Stomach smooth muscle (tissue), 2 donors: ENCODE results near the gene PKP4.

Source experiments
- H3K27ac ChIP-seq: one replicate; pipeline ENCODE4 v1.7.0; 2013; ENCODE audit warnings: mild to moderate bottlenecking, low read length, inconsistent platforms
- H3K27me3 ChIP-seq, 2 donors: one replicate each; pipeline ENCODE4 v1.7.0; 2013; ENCODE audit warnings: low read length in 2 of 2; ENCODE audit not compliant: insufficient read depth in 2 of 2, control insufficient read depth in 1 of 2
- H3K36me3 ChIP-seq, 2 donors: one replicate each; pipeline ENCODE4 v1.7.0; 2013; ENCODE audit warnings: low read length in 2 of 2; ENCODE audit not compliant: control insufficient read depth in 2 of 2, insufficient read depth in 2 of 2
- H3K4me1 ChIP-seq: one replicate; pipeline ENCODE4 v1.7.0; 2013; ENCODE audit warnings: low read length; ENCODE audit not compliant: control insufficient read depth, insufficient read depth
- H3K4me3 ChIP-seq, 2 donors: one replicate each; pipeline ENCODE4 v1.7.0; 2013; ENCODE audit warnings: low read length in 2 of 2
- H3K9ac ChIP-seq, 2 donors: one replicate each; pipeline ENCODE4 v1.7.0; 2013; ENCODE audit warnings: low read length in 2 of 2, mild to moderate bottlenecking in 1 of 2
- H3K9me3 ChIP-seq, 2 donors: one replicate each; pipeline ENCODE4 v1.7.0; 2013; ENCODE audit warnings: low read length in 2 of 2; ENCODE audit not compliant: control insufficient read depth in 2 of 2
- donor health status: healthy.
- donor health status: Pancreatic carcinoma.

The PKP4 gene

GRCh38 chr2:158676696-158677095, 219.9 kb downstream of the PKP4 start:
- no peak overlapping the region for H3K27ac ChIP-seq
- peaks cover 14 to 42% of the 10 kb centered on the region in 2 donors for H3K36me3 ChIP-seq
- no peaks in the 10 kb centered on the region for H3K9me3 ChIP-seq

GRCh38 chr2:158677542-158677941, 220.8 kb downstream of the PKP4 start:
- Histone ChIP-seq H3K27me3 (no peaks in the 10 kb centered on the region), H3K9me3 (no peaks in the 10 kb centered on the region), H3K4me1 (no peaks in the 10 kb centered on the region), H3K27ac (no peak overlapping the region), H3K36me3 (peaks cover 14 to 40% of the 10 kb centered on the region in 2 donors), H3K9ac (no peak overlapping the region), H3K4me3 (no peak overlapping the region)

More at GRCh38 chr2:158676696-158677095, 219.9 kb downstream of the PKP4 start:
- no peak overlapping the region for H3K4me3 ChIP-seq
- H3K27me3 ChIP-seq: no peaks in the 10 kb centered on the region
- no peaks in the 10 kb centered on the region for H3K4me1 ChIP-seq
- no peak overlapping the region for H3K9ac ChIP-seq

GRCh38 chr2:158681816-158682215, 225.1 kb downstream of the PKP4 start:
- Histone ChIP-seq H3K27ac (no peak overlapping the region), H3K36me3 (peaks cover 10 to 15% of the 10 kb centered on the region in 2 donors), H3K27me3 (no peaks in the 10 kb centered on the region), H3K9ac (no peak overlapping the region), H3K4me3 (no peak overlapping the region), H3K4me1 (no peaks in the 10 kb centered on the region), H3K9me3 (no peaks in the 10 kb centered on the region)

GRCh38 chr2:158685646-158686045, 228.9 kb downstream of the PKP4 start:
- peaks cover 0 to 2% of the 10 kb centered on the region in 2 donors for H3K9me3 ChIP-seq
- H3K4me3 ChIP-seq: no peak overlapping the region
- no peaks in the 10 kb centered on the region for H3K4me1 ChIP-seq
- no peak overlapping the region for H3K9ac ChIP-seq
- H3K27ac ChIP-seq: no peak overlapping the region
- H3K27me3 ChIP-seq: no peaks in the 10 kb centered on the region
- H3K36me3 ChIP-seq: peaks cover 2 to 5% of the 10 kb centered on the region in 2 donors

GRCh38 chr2:158686210-158686691, 229.5 kb downstream of the PKP4 start:
- no peak overlapping the region for H3K9ac ChIP-seq
- H3K9me3 ChIP-seq: peaks cover 0 to 2% of the 10 kb centered on the region in 2 donors
- peaks cover 0 to under 1% of the 10 kb centered on the region in 2 donors for H3K36me3 ChIP-seq
- no peak overlapping the region for H3K4me3 ChIP-seq
- H3K27ac ChIP-seq: no peak overlapping the region
- H3K27me3 ChIP-seq: no peaks in the 10 kb centered on the region
- no peaks in the 10 kb centered on the region for H3K4me1 ChIP-seq

- H3K4me3 ChIP-seq: no peak overlapping the region
- no peaks in the 10 kb centered on the region for H3K36me3 ChIP-seq
- no peaks in the 10 kb centered on the region for H3K27me3 ChIP-seq
- no peak overlapping the region for H3K27ac ChIP-seq
- no peaks in the 10 kb centered on the region for H3K4me1 ChIP-seq
- H3K9ac ChIP-seq: no peak overlapping the region
- H3K9me3 ChIP-seq: peaks cover 0 to 2% of the 10 kb centered on the region in 2 donors
These were observed 230.6 kb downstream of the PKP4 start for GRCh38 chr2:158687315-158687714.

GRCh38 chr2:158688721-158689120, 232.0 kb downstream of the PKP4 start:
- no peak overlapping the region for H3K9ac ChIP-seq
- H3K27ac ChIP-seq: no peak overlapping the region
- H3K4me1 ChIP-seq: no peaks in the 10 kb centered on the region
- peaks cover 0 to 2% of the 10 kb centered on the region in 2 donors for H3K9me3 ChIP-seq
- H3K27me3 ChIP-seq: no peaks in the 10 kb centered on the region
- no peak overlapping the region for H3K4me3 ChIP-seq
- no peaks in the 10 kb centered on the region for H3K36me3 ChIP-seq

- Histone ChIP-seq H3K36me3 (no peaks in the 10 kb centered on the region), H3K9me3 (peaks cover 0 to 2% of the 10 kb centered on the region in 2 donors), H3K9ac (no peak overlapping the region), H3K27me3 (no peaks in the 10 kb centered on the region), H3K4me1 (no peaks in the 10 kb centered on the region), H3K27ac (no peak overlapping the region), H3K4me3 (no peak overlapping the region)
These were observed 232.6 kb downstream of the PKP4 start for GRCh38 chr2:158689391-158689790.

GRCh38 chr2:158690823-158691222, 234.1 kb downstream of the PKP4 start:
- no peak overlapping the region for H3K27ac ChIP-seq
- H3K9me3 ChIP-seq: peaks cover 0 to 2% of the 10 kb centered on the region in 2 donors
- no peaks in the 10 kb centered on the region for H3K4me1 ChIP-seq
- no peak overlapping the region for H3K4me3 ChIP-seq
- no peaks in the 10 kb centered on the region for H3K36me3 ChIP-seq
- H3K27me3 ChIP-seq: no peaks in the 10 kb centered on the region
- H3K9ac ChIP-seq: no peak overlapping the region

- peaks cover 0 to 2% of the 10 kb centered on the region in 2 donors for H3K9me3 ChIP-seq
- H3K27ac ChIP-seq: no peak overlapping the region
- no peaks in the 10 kb centered on the region for H3K36me3 ChIP-seq
- H3K4me3 ChIP-seq: no peak overlapping the region
- H3K9ac ChIP-seq: no peak overlapping the region
- H3K4me1 ChIP-seq: no peaks in the 10 kb centered on the region
- H3K27me3 ChIP-seq: no peaks in the 10 kb centered on the region
These were observed 234.9 kb downstream of the PKP4 start for GRCh38 chr2:158691619-158692018.

- no peaks in the 10 kb centered on the region for H3K4me1 ChIP-seq
- no peak overlapping the region for H3K27ac ChIP-seq
- no peak overlapping the region for H3K4me3 ChIP-seq
- peaks cover 0 to 2% of the 10 kb centered on the region in 2 donors for H3K9me3 ChIP-seq
- H3K36me3 ChIP-seq: no peaks in the 10 kb centered on the region
- no peak overlapping the region for H3K9ac ChIP-seq
- H3K27me3 ChIP-seq: no peaks in the 10 kb centered on the region
These were observed 235.8 kb downstream of the PKP4 start for GRCh38 chr2:158692372-158693103.
